Fibroblast of skin of back (primary cell): ENCODE data around the gene TLL1. TPM values are rescaled to one million over a fixed set of nuclear protein-coding genes. Genes with fewer than 3 reads are reported as not detected.
A peak's percentile ranks its signal among the peaks of the same experiment; 100 is the strongest.

Source experiments
- DNase-seq: peaks from one replicate; pipeline ENCODE4 v3.0.0-alpha.2; 2013
- polyA plus RNA-seq, 2 experiments: library from polyadenylated mRNA; unstranded; fragments of 120-200 nt; gene quantifications; one replicate each; pipeline ENCODE4 v1.2.1, GENCODE V29; 2013; ENCODE audit not compliant: insufficient read length in 2 of 2

Gene TLL1
- 0.57 TPM for polyA plus RNA-seq (2013, experiment 1 of 2; ENCODE audit: insufficient read length)
- polyA plus RNA-seq (2013, experiment 2 of 2; ENCODE audit: insufficient read length): 1.1 TPM

DNA sequence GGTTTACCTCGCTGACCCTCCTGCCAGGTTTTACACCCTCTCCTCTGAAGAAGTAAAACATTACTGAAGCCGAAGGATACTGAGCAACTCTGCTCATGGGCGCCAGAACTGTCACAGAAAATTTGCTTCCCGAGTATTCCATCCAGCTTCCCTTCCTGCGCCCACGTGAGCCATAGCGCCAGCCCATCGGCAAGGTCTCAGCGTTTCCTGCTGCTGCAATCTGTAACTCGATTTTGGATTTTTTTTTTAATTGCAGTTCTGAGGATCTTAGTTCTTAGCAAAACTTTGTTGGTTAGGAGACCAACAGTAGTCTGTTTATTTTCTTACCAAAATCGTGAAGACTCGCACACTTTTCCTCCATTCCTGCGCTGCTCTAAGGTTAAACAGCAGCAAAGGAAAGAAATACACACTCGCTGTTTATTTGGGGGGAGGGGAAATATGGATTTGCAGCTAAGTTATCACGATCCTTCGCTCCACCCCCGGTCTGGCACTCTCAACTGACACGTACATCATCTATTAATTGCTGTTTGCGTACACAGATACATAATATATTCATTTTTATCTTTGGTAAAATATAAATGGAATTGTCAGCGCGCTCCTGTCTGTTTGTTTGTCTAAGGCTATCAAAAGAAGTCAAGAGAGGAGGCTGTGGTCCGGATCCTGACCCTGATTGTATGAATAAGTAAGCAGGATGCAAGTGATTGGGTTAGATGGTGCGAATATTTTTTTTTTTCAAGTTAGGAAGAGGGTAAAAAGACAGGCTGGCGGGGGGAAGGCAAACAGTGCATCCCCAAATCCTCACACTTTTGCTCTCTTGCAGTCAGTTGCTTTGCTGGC is at the start of gene TLL1:
TLL1 (plus strand) TSS at position 777 of the 837 bp plus-strand sequence. CDS start 668 bp downstream, outside the sequence.
- DNase-seq: peak; percentile 18

DNA sequence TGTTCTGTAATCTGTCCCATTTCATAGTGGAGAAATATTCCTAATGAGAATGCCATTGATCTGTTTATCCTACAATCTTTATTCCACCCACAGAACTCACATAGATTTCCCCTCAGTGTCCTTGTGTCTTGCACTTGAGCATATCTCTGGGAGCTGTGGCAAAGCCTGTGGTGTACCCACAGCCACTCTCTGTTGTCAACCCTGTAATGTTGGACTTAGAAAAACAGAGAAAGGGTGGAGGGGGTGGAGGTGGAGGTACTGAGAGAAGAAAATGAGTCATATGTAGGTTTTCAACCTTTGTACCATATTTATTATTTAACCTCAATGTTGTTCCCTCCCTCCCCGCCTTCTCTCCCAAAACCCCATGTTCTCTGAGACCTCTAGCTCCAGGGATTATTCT is 46.9 kb upstream of the TLL1 start:
- no peak for DNase-seq

DNA sequence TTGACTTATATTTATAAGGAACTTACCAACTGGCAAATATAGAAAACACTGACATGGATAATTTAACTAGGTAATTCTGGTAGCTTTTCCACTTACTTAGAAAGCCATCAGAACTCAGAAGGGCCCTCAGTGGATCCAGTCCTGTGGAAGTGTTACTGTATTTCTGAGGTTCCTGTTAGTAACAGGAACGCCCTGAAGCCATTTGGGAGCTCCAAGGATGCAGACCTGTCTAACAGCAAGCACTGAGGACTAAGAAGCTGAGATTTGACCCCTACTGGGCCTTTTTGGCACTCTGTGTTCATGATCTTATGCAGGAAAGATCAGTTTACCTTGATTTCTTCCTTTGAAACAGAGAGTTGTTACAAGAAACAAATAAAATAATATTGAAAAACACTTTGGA is 46.0 kb upstream of the TLL1 start:
- no peak for DNase-seq

DNA sequence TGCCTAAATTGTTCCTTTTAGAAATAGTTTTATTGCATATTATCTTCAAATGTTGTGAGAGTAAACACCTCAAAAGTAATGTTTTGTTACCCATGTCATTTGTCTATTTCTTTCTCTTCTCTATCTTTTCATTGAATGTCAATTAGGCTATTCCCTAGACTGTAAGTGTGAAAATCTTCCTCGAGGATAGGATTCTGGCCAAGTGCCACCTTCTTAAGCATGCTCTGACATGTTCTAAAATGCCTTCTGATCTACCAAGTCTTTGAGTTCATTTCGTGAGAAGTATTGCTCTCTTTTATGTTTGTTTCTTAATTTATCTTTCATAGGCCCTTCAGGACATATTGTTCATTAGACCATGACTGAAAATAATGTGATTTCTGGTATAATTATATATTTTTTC is 44.1 kb upstream of the TLL1 start:
- no peak for DNase-seq

GRCh38 chr4:165834116-165834515 is 38.9 kb upstream of the TLL1 start:
- DNase-seq: no peak

GRCh38 chr4:165838575-165838974 is 34.5 kb upstream of the TLL1 start:
- no peak for DNase-seq

GRCh38 chr4:165839615-165840333 is 33.3 kb upstream of the TLL1 start:
- DNase-seq: no peak

DNA sequence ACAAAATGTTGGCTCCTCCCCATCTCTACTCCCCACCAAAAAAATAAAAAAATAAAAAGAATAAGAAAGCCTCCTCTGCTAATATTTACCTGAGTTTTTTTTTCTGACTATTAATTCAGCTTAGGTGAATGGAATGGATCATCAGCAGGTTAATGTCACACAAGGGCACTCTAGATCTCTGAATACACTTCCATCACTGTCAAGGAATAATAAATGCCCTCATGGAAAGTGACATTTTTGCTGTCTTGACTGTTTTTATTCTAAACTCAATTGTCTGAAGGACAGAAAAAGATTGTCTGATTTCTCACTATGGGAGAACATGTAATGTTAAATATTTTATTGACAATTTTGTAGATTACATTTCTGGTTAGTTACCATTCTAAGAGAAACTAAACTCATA is 30.4 kb upstream of the TLL1 start:
- DNase-seq: no peak

- DNase-seq: no peak
These were observed 28.9 kb upstream of the TLL1 start for GRCh38 chr4:165844161-165844560.

DNA sequence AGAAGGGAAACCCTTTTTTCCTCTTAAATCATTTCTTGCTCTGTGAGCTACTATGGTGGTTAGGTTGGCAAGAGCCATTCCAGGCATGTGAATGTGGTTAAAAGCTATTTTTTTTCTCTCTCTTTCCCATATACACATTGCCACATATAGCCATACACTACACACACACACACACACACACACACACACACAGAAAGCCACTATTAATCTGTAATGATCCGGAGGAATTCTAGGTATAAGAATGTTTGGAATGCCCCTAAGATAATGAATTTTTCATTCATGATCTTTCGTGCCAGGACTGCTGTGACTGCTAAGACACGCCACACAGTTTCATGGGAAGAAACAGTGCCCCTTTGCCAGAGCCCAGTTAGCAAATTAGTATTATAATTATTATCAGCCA is 21.8 kb upstream of the TLL1 start:
- peak; percentile 7 for DNase-seq

DNA sequence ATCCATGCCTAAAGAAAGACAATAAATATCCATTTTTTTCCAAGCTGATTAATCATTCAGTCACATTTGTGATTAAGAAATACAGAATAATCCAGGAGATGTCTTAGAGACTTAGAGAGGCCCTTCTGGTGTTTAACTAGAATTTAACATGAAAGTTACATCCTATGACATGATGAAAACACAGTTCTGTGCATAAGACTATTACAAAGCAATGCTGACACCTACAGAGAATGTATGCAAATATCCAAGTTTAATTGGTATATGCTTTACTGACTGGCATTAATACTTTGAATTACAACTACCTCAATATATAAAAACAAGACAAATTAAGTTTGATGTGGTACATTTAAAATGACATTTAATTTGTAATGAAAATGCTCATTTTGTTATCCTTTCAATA is 17.8 kb upstream of the TLL1 start:
- DNase-seq: no peak

DNA sequence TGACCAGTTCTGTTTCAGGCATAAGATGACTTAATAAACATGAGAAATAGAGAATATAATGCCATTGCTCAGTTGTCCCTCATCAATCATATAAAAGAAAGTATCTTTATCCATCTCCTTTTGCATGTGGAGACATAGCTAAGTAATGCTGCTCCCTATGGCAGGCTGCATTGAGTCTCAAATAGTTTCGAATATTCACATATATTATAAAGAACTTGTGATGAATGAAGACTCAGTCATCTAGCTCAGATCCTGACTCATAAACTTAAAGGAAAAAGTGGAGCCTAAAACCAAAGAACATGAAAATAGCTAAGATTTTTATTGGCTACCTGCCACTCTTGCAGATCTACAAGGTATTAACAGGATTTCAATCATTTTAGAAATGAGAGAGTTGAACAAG is 11.7 kb upstream of the TLL1 start:
- DNase-seq: no peak

- DNase-seq: no peak
These were observed 8.8 kb upstream of the TLL1 start for GRCh38 chr4:165864271-165864670.

DNA sequence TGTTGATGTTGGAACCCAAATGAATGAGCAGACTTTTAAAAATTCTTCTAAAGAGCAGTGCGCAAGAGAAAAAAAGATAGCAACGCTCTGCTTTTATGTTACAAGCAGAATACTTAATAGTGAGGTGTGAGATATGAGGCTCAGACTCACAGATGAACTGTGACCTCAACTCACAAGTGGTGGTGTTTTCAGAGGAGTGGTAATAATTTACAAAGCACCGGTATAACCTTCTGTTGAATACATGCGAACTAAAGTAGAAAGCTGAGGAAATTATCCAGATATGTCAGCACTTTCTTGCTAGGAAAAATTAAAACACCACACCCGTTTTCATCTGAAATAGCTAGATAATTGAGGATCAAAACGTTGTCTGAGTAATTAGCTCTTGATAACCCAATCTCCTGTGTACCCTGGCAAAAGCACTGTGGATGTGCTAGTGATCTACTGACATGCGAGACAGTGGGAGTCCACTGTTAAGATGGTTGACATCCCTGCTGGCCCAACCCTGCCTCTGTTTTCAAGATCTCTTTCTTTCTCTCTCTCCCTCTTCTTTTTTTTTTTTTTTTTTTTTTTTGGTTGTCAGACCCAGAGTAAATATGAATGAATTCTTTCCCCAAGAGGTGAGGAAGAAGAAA is 6.9 kb upstream of the TLL1 start:
- no peak for DNase-seq

- DNase-seq: no peak
These were observed 5.1 kb upstream of the TLL1 start for GRCh38 chr4:165867961-165868360.

DNA sequence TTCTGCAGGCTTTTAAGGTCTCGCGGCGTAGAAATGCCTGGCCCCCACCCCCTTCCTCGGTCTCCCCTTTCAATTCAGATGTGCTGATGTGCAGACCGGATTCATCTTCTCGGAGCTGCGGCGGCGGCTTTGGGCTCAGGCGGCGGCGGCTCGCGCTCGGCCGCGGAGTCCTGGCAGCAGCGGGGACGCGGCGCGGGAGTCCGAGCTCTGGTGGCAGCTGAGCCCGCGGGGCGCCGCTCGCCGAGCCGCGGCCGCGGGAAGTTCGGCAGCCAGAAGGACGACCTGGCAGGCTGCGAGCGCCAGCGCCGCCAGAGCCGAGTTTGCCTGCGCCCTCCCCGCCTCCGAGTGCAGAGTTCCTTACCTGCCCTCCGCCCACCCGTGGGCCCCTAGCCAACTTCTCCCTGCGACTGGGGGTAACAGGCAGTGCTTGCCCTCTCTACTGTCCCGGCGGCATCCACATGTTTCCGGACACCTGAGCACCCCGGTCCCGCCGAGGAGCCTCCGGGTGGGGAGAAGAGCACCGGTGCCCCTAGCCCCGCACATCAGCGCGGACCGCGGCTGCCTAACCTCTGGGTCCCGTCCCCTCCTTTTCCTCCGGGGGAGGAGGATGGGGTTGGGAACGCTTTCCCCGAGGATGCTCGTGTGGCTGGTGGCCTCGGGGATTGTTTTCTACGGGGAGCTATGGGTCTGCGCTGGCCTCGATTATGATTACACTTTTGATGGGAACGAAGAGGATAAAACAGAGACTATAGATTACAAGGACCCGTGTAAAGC is 448 bp downstream of the TLL1 start:
- DNase-seq: peak; percentile 40

DNA sequence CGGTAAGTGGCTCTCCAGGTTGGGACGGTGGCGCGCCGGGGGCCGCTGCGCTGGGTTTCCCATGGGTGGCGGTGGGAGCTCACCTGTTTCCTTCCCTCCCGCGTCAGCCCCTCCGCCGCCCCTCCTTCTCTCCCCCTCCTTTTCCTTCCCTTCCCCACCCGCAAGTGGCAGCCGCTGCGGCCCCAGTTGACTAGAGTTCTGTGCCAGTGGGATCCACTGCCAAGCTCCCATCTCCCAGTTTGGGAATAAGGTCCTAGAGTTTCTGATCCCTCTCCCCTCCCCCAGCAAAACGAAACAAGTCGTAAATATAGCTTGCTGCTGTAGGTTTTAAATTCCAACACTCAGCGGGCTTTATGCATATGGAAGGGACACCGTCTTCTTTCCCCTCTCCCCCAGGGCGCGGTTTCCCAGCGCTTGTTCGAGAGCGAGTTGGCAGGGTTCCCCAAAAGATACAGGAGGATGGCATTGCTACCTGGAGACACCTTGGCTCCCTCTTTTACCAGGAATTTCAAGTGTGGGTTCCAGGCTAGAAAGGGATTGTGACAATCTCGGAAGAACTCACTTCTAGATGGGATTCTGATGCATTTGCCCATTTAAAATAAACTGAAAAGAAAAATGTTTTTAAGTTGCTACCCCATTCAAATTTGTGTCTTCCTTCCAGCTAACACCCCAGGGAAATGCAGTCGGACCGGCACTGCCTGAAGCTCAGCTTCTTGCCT is 1.2 kb downstream of the TLL1 start:
- peak; percentile 10 for DNase-seq

DNA sequence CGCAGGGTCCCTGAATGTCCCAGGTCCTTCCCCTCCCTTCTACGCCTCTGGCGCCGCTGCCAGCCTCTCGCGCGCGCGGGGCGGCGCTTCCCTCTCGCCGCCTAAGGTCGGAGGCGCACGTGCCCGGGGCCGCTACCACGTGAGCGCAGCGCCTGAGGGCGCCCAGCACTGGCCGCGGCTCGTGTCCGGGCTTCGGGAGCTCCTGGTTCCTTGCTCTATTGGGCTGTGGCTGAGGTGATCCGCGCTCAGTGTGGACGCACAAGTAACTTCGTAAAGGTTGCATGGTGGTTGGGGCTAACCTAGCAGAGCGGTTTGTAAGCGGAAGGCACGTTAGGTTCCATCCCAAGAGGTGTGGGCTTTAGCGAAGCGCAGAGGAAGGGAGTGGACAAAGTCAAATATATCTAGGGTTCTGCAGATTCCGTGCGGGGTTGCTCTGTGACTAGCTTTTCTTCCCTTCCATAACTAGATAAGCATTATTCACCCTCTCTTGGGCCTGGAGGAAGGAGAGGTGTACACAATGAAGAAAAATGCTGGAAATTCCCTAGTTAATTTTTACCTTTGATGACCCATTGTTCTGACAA is 1.8 kb downstream of the TLL1 start:
- peak; percentile 12 for DNase-seq

- no peak for DNase-seq
These were observed 2.4 kb downstream of the TLL1 start for GRCh38 chr4:165875446-165875845.

DNA sequence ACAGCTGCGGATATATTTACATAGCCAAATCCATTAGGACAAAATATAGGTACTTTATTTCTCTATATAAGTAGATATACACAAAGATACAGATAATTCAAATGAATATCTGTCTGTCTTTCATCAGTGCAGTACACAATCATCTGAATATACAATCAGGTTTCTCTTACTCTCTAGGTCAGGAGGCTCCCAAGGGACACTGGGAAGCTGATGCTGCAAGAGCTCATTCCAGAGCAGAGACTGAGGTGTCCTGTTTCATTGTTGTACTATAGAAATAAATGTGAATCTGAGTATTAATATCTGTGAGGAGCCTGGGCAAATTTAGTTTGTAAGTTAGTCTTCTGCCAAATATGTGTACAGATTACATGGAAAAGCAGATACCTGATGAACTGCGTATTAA is 4.2 kb downstream of the TLL1 start:
- DNase-seq: peak; percentile 56

GRCh38 chr4:165879641-165880040 is 6.6 kb downstream of the TLL1 start:
- DNase-seq: no peak

GRCh38 chr4:165894159-165894558 is 21.1 kb downstream of the TLL1 start:
- no peak for DNase-seq
